GM20431 (cell line): ENCODE results near the gene TSPEAR.

ENCODE experiments used
- in situ Hi-C: fragments of 300-500 bp; cut with MseI, MboI; formaldehyde crosslinking; loops from one replicate; pipeline ENCODE4 v1.15.0; 2020; ENCODE audit warnings: low sequenced_read_pairs; ENCODE audit not compliant: unreplicated experiment

The TSPEAR gene

GRCh38 chr21:44742418-44743153 lies 31.2 kb upstream of the TSPEAR start:
- in situ Hi-C loops: no loop called here

DNA sequence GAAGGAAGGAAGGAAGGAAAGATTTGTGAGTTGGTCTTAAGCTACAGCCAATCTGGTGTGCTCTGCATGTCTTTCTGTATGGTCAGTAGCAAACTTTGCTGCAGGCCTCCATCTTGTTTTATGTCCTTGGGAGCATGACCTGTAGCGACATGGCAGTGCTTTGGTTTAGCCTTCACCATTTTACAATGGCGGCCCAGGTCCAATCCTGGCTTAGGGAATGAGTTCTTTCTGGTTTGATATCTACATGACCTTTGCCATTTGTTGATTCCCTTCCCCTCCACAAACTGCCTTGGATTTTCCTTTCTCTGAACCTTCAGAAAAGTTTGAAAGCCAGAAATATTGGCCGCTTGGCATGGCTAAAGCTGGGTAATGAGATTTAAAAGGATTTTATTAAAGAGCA lies 30.5 kb upstream of the TSPEAR start:
- in situ Hi-C loops: no loop called here

DNA sequence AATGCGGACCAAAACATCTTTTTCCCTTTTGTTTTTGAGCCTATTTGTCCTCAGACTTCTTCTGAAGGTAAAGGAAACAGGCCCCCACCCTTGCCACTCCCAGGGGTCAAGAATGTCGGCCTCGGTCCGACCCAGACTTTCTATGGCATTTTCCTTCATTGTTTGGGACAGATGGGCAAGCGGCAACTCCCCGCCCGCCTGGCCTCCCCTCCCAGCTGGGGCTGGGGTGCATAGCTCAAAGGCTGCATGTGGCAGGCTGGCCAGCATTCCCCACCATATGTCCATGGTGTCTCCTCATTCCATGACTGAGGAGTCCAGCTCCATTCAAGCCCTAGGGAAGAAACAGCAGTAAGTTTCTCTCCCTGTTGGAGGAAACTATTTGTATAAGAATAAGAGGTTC lies 29.4 kb upstream of the TSPEAR start:
- in situ Hi-C loops: no loop called here

- in situ Hi-C loops: no loop called here
Observed at GRCh38 chr21:44739316-44739715, 27.9 kb upstream of the TSPEAR start.

- in situ Hi-C loops: no loop called here
Observed at GRCh38 chr21:44738621-44739020, 27.2 kb upstream of the TSPEAR start.

DNA sequence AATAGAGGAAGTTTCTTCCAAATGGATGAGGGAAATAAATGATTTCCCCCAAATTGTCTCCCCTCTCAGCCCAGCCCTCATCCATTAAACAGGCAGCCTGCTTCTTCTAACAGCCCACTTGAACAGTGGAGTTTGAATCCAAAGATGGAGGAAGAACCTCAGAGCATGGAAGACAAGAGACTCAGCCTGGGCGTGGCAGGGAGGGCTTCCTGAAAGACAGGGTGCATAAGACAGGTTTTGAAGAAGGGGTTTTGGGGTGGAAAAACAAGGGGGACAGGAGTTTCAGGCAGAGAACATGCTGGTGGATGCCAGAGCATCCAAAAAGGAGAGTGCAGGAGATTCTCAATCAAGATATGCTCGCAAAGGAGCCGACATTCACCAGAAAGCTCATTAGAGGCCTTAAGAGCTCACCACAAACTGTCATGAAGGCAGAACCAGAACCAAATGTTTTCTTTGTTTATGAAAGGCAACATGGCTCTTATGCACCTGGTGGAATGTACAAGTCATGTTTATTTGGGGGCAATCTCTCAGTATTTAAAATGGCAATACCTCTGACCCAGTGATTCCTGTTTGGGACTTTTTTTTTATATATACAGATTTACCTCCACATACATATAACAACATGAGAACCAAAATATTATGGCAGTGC lies 26.5 kb upstream of the TSPEAR start:
- in situ Hi-C loops: no loop called here

GRCh38 chr21:44736291-44737004 lies 25.1 kb upstream of the TSPEAR start:
- in situ Hi-C loops: no loop called here

DNA sequence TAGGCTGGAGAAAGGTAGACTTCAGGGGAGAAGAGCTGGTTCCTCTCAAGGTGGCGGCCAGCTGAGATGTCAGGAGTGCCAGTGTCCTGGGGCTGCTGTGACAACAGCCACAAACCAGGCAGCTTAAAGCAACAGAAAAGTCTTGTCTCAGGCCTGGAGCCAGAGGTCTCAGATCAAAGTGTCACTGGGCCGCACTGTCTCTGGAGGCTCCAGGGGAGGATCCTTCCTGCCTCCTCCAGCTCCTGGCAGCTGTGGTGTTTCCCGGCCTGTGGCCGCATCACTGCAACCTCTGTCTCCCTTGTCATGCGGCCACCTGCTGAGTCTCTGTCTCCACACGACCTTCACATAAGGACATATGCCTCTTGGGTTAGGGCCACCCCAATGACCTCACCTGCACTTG lies 24.4 kb upstream of the TSPEAR start:
- in situ Hi-C loops: no loop called here

DNA sequence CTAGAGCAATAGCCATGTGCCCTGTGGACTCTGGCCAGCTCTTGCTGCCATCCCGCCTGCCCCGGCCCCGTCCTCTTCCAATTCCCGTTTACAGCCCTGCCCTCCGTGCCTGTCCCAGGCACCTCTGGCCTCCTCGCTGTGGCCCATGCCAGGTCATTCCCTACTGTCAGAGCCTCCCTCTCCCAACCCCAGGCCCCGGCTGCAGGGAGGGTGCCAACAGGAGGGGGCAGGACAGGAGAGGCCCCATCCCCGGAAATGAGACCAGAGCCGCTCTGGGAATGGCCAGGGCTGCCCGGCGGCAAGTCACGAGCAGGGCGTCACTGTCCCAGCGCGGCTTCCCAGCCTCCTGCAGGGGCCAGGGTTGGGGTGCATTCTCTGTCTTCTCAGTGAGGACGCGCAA lies 23.5 kb upstream of the TSPEAR start:
- in situ Hi-C loops: no loop called here

DNA sequence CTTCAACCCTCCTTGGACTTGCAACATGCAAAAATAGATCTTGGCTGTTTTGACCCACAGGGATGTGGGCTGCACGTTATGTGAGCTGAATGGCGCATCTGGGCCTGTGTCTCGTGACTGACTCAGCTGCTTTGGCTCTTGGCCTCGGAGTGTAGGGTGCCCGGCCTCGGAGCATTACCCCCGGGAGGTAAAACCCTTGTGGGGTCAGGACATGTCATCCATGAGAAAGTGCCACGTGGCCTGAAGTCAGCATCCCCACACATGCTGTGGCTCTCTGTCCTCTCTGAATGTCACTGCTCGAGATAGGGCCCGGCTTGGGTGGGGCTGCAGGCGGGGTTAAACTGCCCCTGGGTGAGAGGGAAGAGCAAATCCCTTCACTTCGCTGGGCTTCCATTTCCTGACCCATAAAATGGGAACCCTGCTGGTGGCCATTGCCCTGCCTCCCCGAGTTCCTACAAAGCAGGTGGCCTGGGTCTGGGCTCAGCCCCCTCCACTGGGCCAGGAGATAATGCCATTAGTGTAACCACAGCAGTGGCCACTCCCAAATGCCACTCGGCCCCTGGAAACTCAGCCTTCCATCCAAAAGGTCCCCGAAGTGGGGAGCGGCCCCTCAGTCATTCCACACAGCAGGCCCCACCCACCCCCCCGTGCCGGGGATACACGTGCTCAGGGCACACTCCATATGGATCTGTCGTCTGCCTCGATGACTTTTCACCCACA lies 22.8 kb upstream of the TSPEAR start:
- in situ Hi-C loops: no loop called here

- in situ Hi-C loops: no loop called here
Observed at GRCh38 chr21:44732956-44733355, 21.6 kb upstream of the TSPEAR start.

- in situ Hi-C loops: no loop called here
Observed at GRCh38 chr21:44732263-44732662, 20.9 kb upstream of the TSPEAR start.

DNA sequence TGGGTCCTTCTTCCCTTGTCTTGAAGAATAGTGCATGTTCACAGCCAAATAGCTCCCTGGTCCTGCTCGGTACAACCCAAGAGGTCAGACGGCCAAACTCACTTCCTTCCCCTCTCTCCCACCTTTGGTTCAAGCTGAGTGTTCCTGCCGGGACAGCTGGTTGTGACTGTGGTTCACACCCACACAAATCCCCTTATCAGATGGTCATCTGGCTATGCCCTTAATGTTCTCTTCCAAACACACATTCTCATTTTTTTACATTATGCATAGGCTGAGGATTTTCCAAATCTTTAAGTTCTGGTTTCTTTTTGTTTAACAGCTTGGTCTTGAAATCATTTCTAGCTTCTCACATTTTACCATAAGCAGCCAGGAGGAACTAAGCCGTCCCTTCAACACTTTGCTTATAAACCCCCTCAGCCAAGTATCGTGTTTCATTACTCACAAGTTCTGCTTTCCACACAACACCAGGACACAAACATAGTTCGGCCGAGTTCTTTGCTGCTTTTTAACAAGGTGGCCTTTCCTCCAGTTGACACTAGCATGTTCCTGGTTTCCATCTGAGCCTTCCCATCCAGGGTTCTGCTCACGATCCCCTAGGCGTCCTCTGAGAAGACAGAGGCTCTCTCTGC lies 19.7 kb upstream of the TSPEAR start:
- in situ Hi-C loops: no loop called here

DNA sequence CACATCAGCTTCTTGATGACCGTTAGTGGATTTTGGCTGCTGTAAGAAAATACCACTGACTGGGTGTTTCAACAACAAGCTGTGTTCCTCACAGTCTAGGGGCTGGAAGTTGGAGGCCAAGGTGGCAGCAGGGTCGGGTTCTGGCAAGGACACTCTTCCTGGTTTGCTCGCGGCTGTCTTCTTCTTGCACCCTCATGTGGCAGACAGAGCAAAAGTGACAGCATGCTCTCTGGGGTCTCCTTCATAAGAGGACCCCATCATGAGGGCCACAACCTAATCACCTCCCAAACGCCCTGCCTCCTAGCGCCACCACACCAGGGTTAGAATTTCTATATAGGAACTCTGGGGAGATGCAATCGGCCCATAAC lies 18.6 kb upstream of the TSPEAR start:
- in situ Hi-C loops: no loop called here

GRCh38 chr21:44729336-44730027 lies 18.1 kb upstream of the TSPEAR start:
- in situ Hi-C loops: no loop called here

GRCh38 chr21:44728716-44729115 lies 17.3 kb upstream of the TSPEAR start:
- in situ Hi-C loops: no loop called here

DNA sequence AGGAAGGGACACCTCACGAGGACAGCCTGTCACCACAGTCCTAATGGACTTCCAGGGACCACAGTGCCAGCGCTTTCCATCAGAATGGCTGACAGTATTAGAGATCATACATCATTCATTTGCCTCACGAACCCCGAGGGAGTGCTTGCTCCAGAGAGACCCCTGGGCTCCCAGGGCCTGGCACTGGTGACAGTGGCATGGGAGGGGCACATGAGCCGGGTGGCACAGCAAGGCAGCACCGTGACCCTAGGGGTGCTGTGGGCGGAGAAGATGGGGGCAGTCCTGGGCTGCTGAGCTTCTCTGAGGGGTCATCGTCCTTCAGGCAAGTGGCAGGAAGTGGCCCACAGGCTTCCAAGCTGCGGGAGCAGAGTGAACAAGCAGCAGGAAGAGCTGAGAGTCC lies 16.4 kb upstream of the TSPEAR start:
- in situ Hi-C loops: no loop called here

DNA sequence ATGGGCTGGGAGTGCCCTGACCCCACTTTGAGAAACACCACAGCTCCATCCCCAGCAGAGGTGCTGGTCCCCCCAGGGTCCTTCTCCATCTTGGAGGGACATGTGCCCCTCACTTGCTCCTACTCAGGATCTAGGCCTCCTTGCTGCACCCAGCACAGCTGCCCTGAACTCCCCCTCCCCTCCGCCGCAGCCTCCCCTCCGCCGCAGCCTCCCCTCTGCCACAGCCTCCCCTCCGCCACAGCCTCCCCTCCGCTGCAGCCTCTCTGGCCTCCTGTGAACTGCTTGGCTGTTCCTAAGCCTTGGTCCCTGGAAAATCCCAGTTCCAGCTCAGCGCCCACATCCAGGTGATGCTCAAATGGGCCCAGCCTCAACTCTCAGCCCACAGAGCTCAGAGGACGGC lies 15.9 kb upstream of the TSPEAR start:
- in situ Hi-C loops: no loop called here

GRCh38 chr21:44726826-44727225 lies 15.5 kb upstream of the TSPEAR start:
- in situ Hi-C loops: no loop called here

GRCh38 chr21:44724926-44725325 lies 13.6 kb upstream of the TSPEAR start:
- in situ Hi-C loops: no loop called here
